ACC112 (cell line): ENCODE data around the gene DAZL.
A peak's percentile ranks its signal among the peaks of the same experiment; 100 is the strongest.

Experiments
- H2AFZ ChIP-seq: fragments of 200-600 bp; sonication (generic); one replicate; pipeline ENCODE4 v1.6.0; 2017; ENCODE audit warnings: antibody characterized with exemption, low read length; ENCODE audit not compliant: unreplicated experiment
- H3K27ac ChIP-seq: fragments of 200-600 bp; sonication (generic); 2 replicates; pipeline ENCODE4 v1.5.1; 2014; ENCODE audit warnings: low read depth, mild to moderate bottlenecking, antibody characterized with exemption, low read length, moderate library complexity
- H3K27me3 ChIP-seq: fragments of 200-600 bp; sonication (generic); 2 replicates; pipeline ENCODE4 v1.6.1; 2014; ENCODE audit warnings: mild to moderate bottlenecking, antibody characterized with exemption, low read length, moderate library complexity, mixed read lengths; ENCODE audit not compliant: insufficient read depth
- H3K36me3 ChIP-seq: fragments of 200-600 bp; sonication (generic); 2 replicates; pipeline ENCODE4 v1.6.1; 2016; ENCODE audit warnings: mild to moderate bottlenecking, antibody characterized with exemption, low read length, moderate library complexity, mixed read lengths; ENCODE audit not compliant: insufficient read depth
- H3K4me1 ChIP-seq: fragments of 200-600 bp; sonication (generic); one replicate; pipeline ENCODE4 v1.6.1; 2016; ENCODE audit warnings: low read length, mixed read lengths; ENCODE audit not compliant: insufficient read depth, unreplicated experiment, control insufficient read depth
- H3K4me3 ChIP-seq: fragments of 200-600 bp; sonication (generic); 2 replicates; pipeline ENCODE4 v1.5.1; 2014; ENCODE audit warnings: mild to moderate bottlenecking, low read depth, low read length
- H3K79me2 ChIP-seq: fragments of 200-600 bp; sonication (generic); one replicate; pipeline ENCODE4 v1.6.0; 2016; ENCODE audit warnings: low read length; ENCODE audit not compliant: control insufficient read depth, unreplicated experiment, insufficient read depth

Gene DAZL

GRCh38 chr3:16596352-16597032, 8.7 kb downstream of the DAZL start:
- Histone ChIP-seq H2AFZ (no peak overlapping the region), H3K27ac (no peak overlapping the region), H3K36me3 (no peaks in the 10 kb centered on the region), H3K27me3 (no peaks in the 10 kb centered on the region), H3K4me3 (no peak overlapping the region), H3K4me1 (no peaks in the 10 kb centered on the region), H3K79me2 (no peaks in the 10 kb centered on the region)

DNA sequence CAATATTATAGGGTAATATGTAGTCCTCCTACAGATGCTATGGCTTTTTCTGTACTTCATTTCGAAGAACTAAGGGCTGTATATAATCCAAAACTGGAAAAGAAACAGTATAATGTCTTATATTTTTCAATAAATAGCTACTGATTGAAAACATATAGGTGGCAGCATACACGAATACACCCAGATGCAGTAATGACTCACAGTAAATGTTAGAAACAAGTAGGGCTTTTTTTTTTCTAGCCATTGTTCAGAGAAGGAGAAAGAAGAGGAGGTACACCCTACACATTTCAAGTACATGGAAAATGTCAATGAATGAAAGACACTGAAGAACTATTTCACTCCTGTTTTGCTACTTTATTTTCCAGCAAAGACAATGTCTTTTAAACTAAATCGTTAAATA, 9.4 kb downstream of the DAZL start:
- Histone ChIP-seq H3K36me3 (no peaks in the 10 kb centered on the region), H3K27ac (no peak overlapping the region), H3K4me1 (no peaks in the 10 kb centered on the region), H3K79me2 (no peaks in the 10 kb centered on the region), H3K4me3 (no peak overlapping the region), H3K27me3 (no peaks in the 10 kb centered on the region), H2AFZ (no peak overlapping the region)

DNA sequence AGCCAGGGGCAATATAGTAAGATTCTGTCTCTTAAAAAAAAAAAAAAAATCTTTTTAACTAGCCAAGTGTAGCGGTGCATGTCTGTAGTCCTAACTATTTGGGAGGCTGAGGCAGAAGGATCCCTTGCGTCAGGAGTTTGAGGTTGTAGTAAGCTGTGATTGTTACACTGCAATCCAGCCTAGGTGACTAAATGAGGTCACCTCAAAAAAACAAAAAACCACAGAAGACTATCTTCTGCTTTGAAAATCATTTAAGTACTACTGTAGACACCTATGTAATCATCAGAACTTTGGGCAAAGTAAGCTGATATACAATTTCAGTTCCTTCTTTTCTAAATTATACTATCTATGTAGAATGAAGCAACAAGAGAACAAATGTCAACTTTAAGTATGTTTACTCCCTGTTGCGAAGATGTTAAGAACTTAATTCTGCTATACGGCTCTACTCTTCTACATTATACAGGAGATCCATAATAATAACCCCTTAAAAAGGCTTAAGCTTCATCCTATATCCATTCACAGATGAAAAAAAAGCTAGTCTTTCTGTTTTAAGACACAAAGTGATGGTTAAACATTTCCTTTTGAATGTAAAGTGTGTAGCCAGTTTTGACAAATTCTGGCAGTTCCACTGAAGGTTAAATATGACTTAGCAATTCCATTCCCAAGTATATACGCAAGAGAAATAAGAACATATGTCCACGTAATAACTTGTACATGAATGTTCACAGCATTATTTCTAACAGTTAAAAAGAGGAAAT, 15.2 kb downstream of the DAZL start:
- no peaks in the 10 kb centered on the region for H3K79me2 ChIP-seq
- no peak overlapping the region for H3K4me3 ChIP-seq
- peaks cover 9% of the 10 kb centered on the region for H3K4me1 ChIP-seq
- H2AFZ ChIP-seq: no peak overlapping the region
- no peaks in the 10 kb centered on the region for H3K36me3 ChIP-seq
- H3K27ac ChIP-seq: no peak overlapping the region
- H3K27me3 ChIP-seq: no peaks in the 10 kb centered on the region

DNA sequence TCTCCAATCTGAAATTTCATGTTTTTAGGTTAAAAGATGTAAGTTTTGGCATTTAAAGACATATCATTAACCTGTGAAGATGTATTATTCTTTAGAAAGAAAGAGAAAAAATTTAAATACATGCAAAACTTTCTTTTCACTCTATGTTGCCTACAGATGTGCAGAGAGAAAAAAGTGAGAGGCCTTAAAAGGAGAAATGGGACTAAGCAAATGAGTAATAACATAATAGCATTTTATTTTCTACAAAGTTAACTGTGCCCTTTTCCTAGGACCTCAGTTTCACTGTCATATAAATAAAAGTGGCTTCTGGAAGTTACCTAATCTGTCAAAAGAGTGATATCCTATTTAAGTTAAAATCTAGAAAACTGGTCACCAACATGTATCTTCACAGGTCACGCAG, 16.1 kb downstream of the DAZL start:
- Histone ChIP-seq H3K27me3 (no peaks in the 10 kb centered on the region), H3K4me1 (peaks cover 9% of the 10 kb centered on the region), H2AFZ (no peak overlapping the region), H3K27ac (no peak overlapping the region), H3K36me3 (no peaks in the 10 kb centered on the region), H3K79me2 (no peaks in the 10 kb centered on the region), H3K4me3 (no peak overlapping the region)

GRCh38 chr3:16587681-16588060, 17.6 kb downstream of the DAZL start:
- Histone ChIP-seq H3K27me3 (no peaks in the 10 kb centered on the region), H2AFZ (peak overlapping the region; percentile 8), H3K4me1 (peaks cover 9% of the 10 kb centered on the region), H3K79me2 (no peaks in the 10 kb centered on the region), H3K36me3 (no peaks in the 10 kb centered on the region), H3K27ac (peak overlapping the region; percentile 15; the same call in 1 of the 2 replicates), H3K4me3 (no peak overlapping the region)

DNA sequence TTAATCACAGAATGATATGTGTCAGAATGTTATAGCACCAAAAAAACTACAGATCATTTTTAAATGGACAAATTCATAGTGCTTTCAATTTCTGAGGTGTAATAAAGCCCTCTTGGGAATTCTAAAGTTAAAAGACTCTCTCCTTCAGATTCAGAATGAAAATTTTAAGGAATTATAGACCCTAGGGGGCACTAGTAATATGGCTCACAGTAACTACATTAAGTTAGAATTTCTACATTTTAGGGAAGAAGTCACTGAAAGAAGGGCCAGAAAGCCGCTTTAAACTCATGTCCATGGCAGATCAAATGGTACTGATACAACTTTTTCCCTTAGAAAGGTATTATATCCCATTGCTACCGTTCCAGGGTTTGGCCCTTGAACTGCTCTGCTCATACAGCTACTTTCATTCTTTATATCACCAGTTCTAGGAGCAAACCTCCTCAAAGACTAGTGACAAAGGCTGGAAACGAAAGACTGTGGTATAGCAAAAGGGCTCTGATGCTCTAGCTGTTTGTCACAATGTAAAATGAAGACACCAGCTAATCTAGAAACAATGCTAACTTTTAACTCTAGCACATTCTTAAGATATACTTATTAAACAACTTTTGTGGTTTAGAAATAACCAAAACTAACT, 18.1 kb downstream of the DAZL start:
- Histone ChIP-seq H3K4me1 (peaks cover 9% of the 10 kb centered on the region), H3K27ac (peak overlapping the region; percentile 15; the same call in 1 of the 2 replicates)

GRCh38 chr3:16584880-16585279, 20.3 kb downstream of the DAZL start:
- peaks cover 9% of the 10 kb centered on the region for H3K4me1 ChIP-seq
- no peaks in the 10 kb centered on the region for H3K79me2 ChIP-seq
- H3K27me3 ChIP-seq: no peaks in the 10 kb centered on the region
- no peaks in the 10 kb centered on the region for H3K36me3 ChIP-seq
- H3K27ac ChIP-seq: no peak overlapping the region
- H3K4me3 ChIP-seq: no peak overlapping the region
- H2AFZ ChIP-seq: no peak overlapping the region

More for the DNA sequence above, 18.1 kb downstream of the DAZL start:
- no peak overlapping the region for H3K4me3 ChIP-seq
- no peaks in the 10 kb centered on the region for H3K36me3 ChIP-seq
- no peaks in the 10 kb centered on the region for H3K79me2 ChIP-seq
- H3K27me3 ChIP-seq: no peaks in the 10 kb centered on the region
- peak overlapping the region; percentile 49 for H2AFZ ChIP-seq

DNA sequence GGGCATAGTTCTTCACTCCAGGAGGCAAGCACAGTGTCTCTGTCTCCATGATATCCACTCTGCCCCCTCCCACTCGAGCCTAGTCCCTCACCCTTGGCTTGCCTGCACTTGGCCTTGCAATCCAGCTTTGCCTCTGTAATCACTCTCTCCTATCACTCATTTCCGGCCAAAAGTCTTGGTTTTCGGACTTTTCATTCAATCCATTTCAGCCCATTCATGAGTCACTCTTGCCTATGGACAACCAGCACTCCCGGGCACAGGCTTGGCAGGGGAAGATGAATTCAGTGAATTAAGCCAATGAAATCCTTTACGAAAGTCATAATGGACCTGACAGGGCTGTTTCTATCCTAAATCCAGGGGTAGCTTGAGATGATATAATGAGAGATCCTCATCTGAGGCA, 21.7 kb downstream of the DAZL start:
- H3K36me3 ChIP-seq: no peaks in the 10 kb centered on the region
- no peaks in the 10 kb centered on the region for H3K79me2 ChIP-seq
- no peak overlapping the region for H3K4me3 ChIP-seq
- H3K4me1 ChIP-seq: peaks cover 9% of the 10 kb centered on the region
- H2AFZ ChIP-seq: no peak overlapping the region
- H3K27ac ChIP-seq: no peak overlapping the region
- H3K27me3 ChIP-seq: no peaks in the 10 kb centered on the region

- Histone ChIP-seq H3K4me3 (no peak overlapping the region), H3K27ac (no peak overlapping the region), H2AFZ (no peak overlapping the region), H3K79me2 (no peaks in the 10 kb centered on the region), H3K4me1 (no peaks in the 10 kb centered on the region), H3K27me3 (no peaks in the 10 kb centered on the region), H3K36me3 (no peaks in the 10 kb centered on the region)
Observed at GRCh38 chr3:16570113-16570512, 35.1 kb downstream of the DAZL start.

- Histone ChIP-seq H3K27ac (no peak overlapping the region), H3K27me3 (no peaks in the 10 kb centered on the region), H2AFZ (no peak overlapping the region)
Observed at GRCh38 chr3:16568532-16568931, 36.7 kb downstream of the DAZL start.

More at GRCh38 chr3:16568532-16568931, 36.7 kb downstream of the DAZL start:
- Histone ChIP-seq H3K4me1 (no peaks in the 10 kb centered on the region), H3K4me3 (no peak overlapping the region), H3K79me2 (no peaks in the 10 kb centered on the region), H3K36me3 (no peaks in the 10 kb centered on the region)
